D721Med (cell line): ENCODE data around the gene DNMBP.

ENCODE experiments used
- DNase-seq: peaks from one replicate; pipeline ENCODE4 v3.0.0; 2011; ENCODE audit warnings: low spot score; ENCODE audit not compliant: insufficient read length
- FAIRE-seq: peaks from 2 replicates; lab custom pipeline; 2011; peaks lifted over from hg19 to GRCh38; lab: Jason Lieb, UNC
- CTCF ChIP-seq: IDR thresholded peaks from 2 replicates; pipeline ENCODE4 v1.5.1; 2012; ENCODE audit warnings: mild to moderate bottlenecking, control low read depth; ENCODE audit not compliant: insufficient read depth; ENCODE audit errors: missing control alignments

Gene DNMBP, protein sequence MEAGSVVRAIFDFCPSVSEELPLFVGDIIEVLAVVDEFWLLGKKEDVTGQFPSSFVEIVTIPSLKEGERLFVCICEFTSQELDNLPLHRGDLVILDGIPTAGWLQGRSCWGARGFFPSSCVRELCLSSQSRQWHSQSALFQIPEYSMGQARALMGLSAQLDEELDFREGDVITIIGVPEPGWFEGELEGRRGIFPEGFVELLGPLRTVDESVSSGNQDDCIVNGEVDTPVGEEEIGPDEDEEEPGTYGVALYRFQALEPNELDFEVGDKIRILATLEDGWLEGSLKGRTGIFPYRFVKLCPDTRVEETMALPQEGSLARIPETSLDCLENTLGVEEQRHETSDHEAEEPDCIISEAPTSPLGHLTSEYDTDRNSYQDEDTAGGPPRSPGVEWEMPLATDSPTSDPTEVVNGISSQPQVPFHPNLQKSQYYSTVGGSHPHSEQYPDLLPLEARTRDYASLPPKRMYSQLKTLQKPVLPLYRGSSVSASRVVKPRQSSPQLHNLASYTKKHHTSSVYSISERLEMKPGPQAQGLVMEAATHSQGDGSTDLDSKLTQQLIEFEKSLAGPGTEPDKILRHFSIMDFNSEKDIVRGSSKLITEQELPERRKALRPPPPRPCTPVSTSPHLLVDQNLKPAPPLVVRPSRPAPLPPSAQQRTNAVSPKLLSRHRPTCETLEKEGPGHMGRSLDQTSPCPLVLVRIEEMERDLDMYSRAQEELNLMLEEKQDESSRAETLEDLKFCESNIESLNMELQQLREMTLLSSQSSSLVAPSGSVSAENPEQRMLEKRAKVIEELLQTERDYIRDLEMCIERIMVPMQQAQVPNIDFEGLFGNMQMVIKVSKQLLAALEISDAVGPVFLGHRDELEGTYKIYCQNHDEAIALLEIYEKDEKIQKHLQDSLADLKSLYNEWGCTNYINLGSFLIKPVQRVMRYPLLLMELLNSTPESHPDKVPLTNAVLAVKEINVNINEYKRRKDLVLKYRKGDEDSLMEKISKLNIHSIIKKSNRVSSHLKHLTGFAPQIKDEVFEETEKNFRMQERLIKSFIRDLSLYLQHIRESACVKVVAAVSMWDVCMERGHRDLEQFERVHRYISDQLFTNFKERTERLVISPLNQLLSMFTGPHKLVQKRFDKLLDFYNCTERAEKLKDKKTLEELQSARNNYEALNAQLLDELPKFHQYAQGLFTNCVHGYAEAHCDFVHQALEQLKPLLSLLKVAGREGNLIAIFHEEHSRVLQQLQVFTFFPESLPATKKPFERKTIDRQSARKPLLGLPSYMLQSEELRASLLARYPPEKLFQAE (N-terminal part only)

DNA sequence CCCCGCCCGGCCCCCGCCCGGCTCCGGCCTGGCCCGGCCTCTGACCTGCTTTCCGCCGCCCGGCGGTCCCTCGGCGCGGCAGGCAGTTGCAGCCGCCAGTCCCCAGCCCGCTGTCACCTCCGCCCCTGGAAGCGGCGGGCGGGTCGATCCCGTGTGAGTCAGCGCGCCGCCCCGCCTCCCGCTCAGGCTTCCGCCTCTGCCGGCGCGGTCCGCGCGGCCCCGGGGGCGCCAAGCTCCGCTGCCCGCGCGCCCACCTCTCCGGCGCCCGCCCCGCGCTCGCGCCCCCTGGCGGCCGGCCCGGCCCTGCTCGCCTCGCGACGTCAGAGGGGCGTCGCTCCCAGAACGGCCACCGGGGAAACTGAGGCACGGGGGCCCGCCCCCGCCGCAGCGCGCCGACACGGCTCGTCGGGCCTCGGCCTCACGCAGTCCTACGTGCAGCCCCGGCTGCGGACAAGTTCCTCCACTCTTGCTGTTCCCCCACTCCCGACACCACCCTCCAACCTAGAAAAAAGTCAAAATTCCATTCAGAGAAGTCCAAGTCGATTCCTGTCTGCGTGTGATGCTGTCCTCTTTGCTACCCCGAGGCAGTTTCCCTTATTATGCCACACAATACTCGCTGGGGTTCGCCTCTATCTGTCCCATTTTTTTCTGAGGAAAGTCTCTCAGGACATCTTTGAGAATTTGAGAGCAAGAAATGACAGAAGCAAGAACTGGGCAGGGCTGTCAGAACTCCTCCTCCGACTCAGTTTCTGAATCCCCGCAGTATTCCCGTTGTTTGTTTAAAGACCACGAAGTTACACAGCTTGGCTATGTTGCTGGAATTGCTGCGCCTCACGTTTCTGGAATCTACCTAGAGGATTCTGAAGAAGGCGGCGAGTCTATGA, at the start of gene DNMBP:
Gene DNMBP, minus strand, starts transcription at position 155 of the 884 bp plus-strand sequence. CDS start 37,823 bp downstream, outside the sequence.
- peak; percentile 82 for DNase-seq
- no peak for FAIRE-seq
- TF ChIP-seq CTCF, result peak; percentile 65

DNA sequence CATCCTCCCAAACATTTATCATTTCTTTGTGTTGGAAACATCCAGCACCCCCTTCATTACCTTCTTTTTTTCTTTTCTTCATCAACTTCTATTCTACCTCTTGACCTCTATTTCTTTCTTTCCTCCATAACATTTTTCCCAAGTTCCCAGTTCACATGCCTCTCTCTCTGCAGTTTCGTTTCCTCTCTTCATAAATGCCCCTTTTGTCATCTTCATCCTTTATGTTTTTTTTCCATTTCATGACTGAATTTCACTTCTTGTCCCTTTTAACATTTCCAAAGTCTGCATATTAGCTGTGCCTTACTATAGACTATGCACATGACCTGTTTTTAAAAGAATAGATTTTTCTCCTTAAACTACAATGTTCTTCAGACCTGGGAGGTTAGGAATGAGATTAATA, 48.2 kb upstream of the DNMBP start:
- DNase-seq, result no peak
- TF ChIP-seq CTCF, result no peak
- no peak for FAIRE-seq

- TF ChIP-seq CTCF, result no peak
- DNase-seq (no peak), FAIRE-seq (no peak)
Observed at GRCh38 chr10:100053686-100054460, 44.1 kb upstream of the DNMBP start.

DNA sequence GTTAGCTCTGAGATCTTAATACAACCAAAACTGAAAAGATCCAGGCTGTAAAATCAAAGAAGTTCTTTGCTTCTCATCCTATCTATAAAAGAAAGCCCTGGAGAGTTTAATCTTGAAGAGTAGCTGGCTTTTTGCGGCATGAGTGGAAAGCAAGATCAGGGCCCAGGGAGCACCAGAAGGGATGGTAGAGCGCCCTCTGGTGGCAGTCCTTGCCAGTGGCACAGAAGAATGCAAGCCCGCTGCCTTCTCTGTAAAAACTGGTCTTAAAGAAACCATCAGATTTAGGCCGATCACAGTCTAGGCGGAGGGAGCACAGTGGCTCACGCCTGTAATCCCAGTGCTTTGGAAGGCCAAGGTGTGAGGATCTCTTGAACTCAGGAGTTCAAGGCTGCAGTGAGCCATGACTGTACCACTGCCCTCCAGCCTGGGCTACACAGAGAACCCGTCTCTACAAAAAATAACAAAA, 36.3 kb upstream of the DNMBP start:
- peak; percentile 87 for TF ChIP-seq CTCF
- FAIRE-seq (no peak), DNase-seq (peak; percentile 45)

GRCh38 chr10:100045592-100045991, 35.8 kb upstream of the DNMBP start:
- TF ChIP-seq CTCF, result no peak
- FAIRE-seq, result no peak

More at GRCh38 chr10:100045592-100045991, 35.8 kb upstream of the DNMBP start:
- no peak for DNase-seq
